Measurements from ENCODE around the gene NAPB.

Gene NAPB

GRCh38 chr20:23340524-23340923 lies 80.8 kb downstream of the NAPB start:
- DNase-seq = no peak

GRCh38 chr20:23339986-23340385 lies 81.3 kb downstream of the NAPB start:
- DNase-seq = no peak

GRCh38 chr20:23337312-23337711 lies 84.0 kb downstream of the NAPB start:
- DNase-seq = no peak

- no peak for DNase-seq
Observed at GRCh38 chr20:23336476-23336875, 84.8 kb downstream of the NAPB start.

- DNase-seq = no peak
Observed at GRCh38 chr20:23335521-23335920, 85.8 kb downstream of the NAPB start.

GRCh38 chr20:23334111-23334510 lies 87.2 kb downstream of the NAPB start:
- no peak for DNase-seq

GRCh38 chr20:23332467-23332866 lies 88.8 kb downstream of the NAPB start:
- DNase-seq = no peak

- DNase-seq = no peak
Observed at GRCh38 chr20:23331450-23332350, 89.6 kb downstream of the NAPB start.

- no peak for DNase-seq
Observed at GRCh38 chr20:23327617-23328333, 93.5 kb downstream of the NAPB start.

- DNase-seq = no peak
Observed at GRCh38 chr20:23326774-23327173, 94.5 kb downstream of the NAPB start.

- no peak for DNase-seq
Observed at GRCh38 chr20:23325107-23325506, 96.2 kb downstream of the NAPB start.

Measured in activated effector memory CD4-positive, alpha-beta T cell treated with anti-CD3 and anti-CD28 coated beads, Interleukin-2, amount 50 U/mL, for 16 hours (primary cell).